Gastrocnemius medialis (tissue), 4 donors: ENCODE measurements around the gene FAM217B. TPM values are rescaled to one million over a fixed set of nuclear protein-coding genes. Genes with fewer than 3 reads are reported as not detected.

Source experiments
- ATAC-seq, 2 donors: fragments of 150-250 bp; one replicate each; pipeline ENCODE4 v1.9.1; 2016
- DNase-seq, 2 donors: peaks; one replicate each; pipeline ENCODE4 v3.0.0-alpha.2; 2019
- H3K27ac ChIP-seq, 4 donors: fragments of 200-600 bp; sonication (generic); 1 replicate in 1 of 4; 2 replicates in 3 of 4; pipeline ENCODE4 v1.5.1; 2016 to 2018; ENCODE audit warnings: mild to moderate bottlenecking in 2 of 4, moderate library complexity in 1 of 4
- H3K27me3 ChIP-seq, 3 donors: fragments of 200-600 bp; sonication (generic) in 2 of 3; 1 replicate in 1 of 3; 2 replicates in 2 of 3; pipeline versions ENCODE4 v1.5.1 to v1.6.0; 2016 to 2019; ENCODE audit warnings: mild to moderate bottlenecking in 1 of 3, moderate library complexity in 1 of 3
- H3K36me3 ChIP-seq, 2 donors: fragments of 200-600 bp; sonication (generic) in 1 of 2; one replicate each; pipeline ENCODE4 v1.5.1; 2017 to 2018
- H3K4me1 ChIP-seq, 2 donors: fragments of 200-600 bp; sonication (generic) in 1 of 2; one replicate each; pipeline ENCODE4 v1.5.1; 2016 to 2017; ENCODE audit warnings: mild to moderate bottlenecking in 2 of 2
- H3K4me3 ChIP-seq, 4 donors: fragments of 200-600 bp; sonication (generic) in 3 of 4; 1 replicate in 1 of 4; 2 replicates in 3 of 4; pipeline ENCODE4 v1.5.1; 2016 to 2019; ENCODE audit warnings: mild to moderate bottlenecking in 2 of 4
- H3K9me3 ChIP-seq, 3 donors: fragments of 200-600 bp; sonication (generic) in 2 of 3; 1 replicate in 1 of 3; 2 replicates in 2 of 3; pipeline ENCODE4 v1.5.1; 2016 to 2019
- CTCF ChIP-seq, 5 experiments: fragments of 450-650 bp in 3 of 5; fragments of 200-600 bp in 2 of 5; sonication (generic) in 2 of 5; IDR thresholded peaks in 4 of 5; conservative IDR thresholded peaks in 1 of 5; 1 replicate in 4 of 5; 2 replicates in 1 of 5; pipeline ENCODE4 v1.5.1; 2016 to 2019; ENCODE audit warnings: antibody characterized with exemption in 5 of 5, mild to moderate bottlenecking in 3 of 5, moderate library complexity in 3 of 5
- POLR2A ChIP-seq, 2 donors: fragments of 450-650 bp; IDR thresholded peaks; one replicate each; pipeline ENCODE4 v1.6.1; 2017; ENCODE audit warnings: antibody characterized with exemption in 2 of 2, mild to moderate bottlenecking in 2 of 2, moderate library complexity in 2 of 2
- in situ Hi-C, 4 donors: fragments of 200-750 bp; cut with MboI; loops; one replicate each; pipeline versions ENCODE4 v1.15.0 to v1.8.0; 2017; ENCODE audit warnings: low sequenced_read_pairs in 4 of 4
- intact Hi-C: fragments of 100-400 bp; cut with DNase I; formaldehyde crosslinking; loops from one replicate; pipeline ENCODE4 v1.15.1; 2023; ENCODE audit warnings: low total_unique reads
- total RNA-seq, 4 donors: library from RNA; depleted of rRNA; stranded (reverse); fragments of >200 nt; gene quantifications; one replicate each; pipeline versions ENCODE4 v1.1.0 to v1.2.3, GENCODE V29; 2016

FAM217B gene
- total RNA-seq, 4 donors from 2014 or later: 2.8 to 6.9 (median 6.4) TPM

GRCh38 chr20:59988141-59988540 is 48.0 kb downstream of the FAM217B start:
- in situ Hi-C loops (no loop called here), intact Hi-C loops (no loop called here)
- H3K27ac ChIP-seq: no peak overlapping the region
- H3K4me1 ChIP-seq: peaks cover 0 to 4% of the 10 kb centered on the region in 2 donors
- no peaks in the 10 kb centered on the region for H3K9me3 ChIP-seq
- ATAC-seq: no peak
- no peaks in the 10 kb centered on the region for H3K27me3 ChIP-seq
- no peaks in the 10 kb centered on the region for H3K36me3 ChIP-seq
- H3K4me3 ChIP-seq: no peak overlapping the region
- TF ChIP-seq CTCF (IDR thresholded peaks at IDR 0.05 in 4 of 5, conservative IDR thresholded peaks at IDR 0.05 in 1 of 5) (no peak), POLR2A (IDR thresholded peaks at IDR 0.05) (no peak)
- DNase-seq: no peak

- H3K4me3 ChIP-seq: no peak overlapping the region
- H3K4me1 ChIP-seq: peaks cover 0 to 8% of the 10 kb centered on the region in 2 donors
- no peak overlapping the region for H3K27ac ChIP-seq
- DNase-seq (no peak), ATAC-seq (no peak)
- H3K27me3 ChIP-seq: no peaks in the 10 kb centered on the region
- in situ Hi-C loops: no loop called here
- H3K9me3 ChIP-seq: no peaks in the 10 kb centered on the region
- intact Hi-C loops: no loop called here
- TF ChIP-seq POLR2A (IDR thresholded peaks at IDR 0.05) (no peak), CTCF (IDR thresholded peaks at IDR 0.05 in 4 of 5, conservative IDR thresholded peaks at IDR 0.05 in 1 of 5) (no peak)
- no peaks in the 10 kb centered on the region for H3K36me3 ChIP-seq
These were observed 52.4 kb downstream of the FAM217B start for GRCh38 chr20:59992526-59993084.

DNA sequence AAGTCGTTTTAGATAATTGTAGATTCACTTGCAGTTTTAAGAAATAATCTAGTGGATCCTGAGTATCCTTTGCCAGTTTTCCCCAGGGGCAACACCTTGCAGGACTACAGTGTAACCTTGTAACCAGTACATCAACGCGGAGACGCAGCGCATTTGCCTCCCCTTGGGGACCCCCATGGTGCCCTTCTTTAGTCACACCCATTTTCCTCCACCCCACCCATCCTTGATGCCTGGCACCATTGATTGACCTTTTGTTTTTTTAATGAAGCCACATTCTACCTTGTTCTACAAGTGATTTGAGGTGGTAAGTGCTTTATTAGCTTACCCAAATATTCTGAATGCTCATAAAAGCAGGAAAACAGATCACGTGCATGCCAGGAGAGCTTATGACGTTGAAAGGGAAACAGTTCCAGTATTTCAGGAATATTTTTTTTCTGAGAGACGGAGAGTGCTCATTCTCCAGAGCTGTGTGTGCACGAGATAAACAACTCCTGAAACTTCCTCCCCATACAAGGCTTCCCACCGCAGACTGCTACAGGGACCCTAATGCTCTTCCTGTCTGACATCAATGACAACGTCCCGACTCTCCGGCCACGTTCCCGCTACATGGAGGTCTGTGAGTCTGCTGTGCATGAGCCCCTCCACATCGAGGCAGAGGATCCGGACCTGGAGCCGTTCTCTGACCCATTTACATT is 53.7 kb downstream of the FAM217B start:
- Histone ChIP-seq H3K9me3 (no peaks in the 10 kb centered on the region), H3K4me3 (no peak overlapping the region), H3K36me3 (no peaks in the 10 kb centered on the region), H3K27me3 (no peaks in the 10 kb centered on the region), H3K4me1 (peaks cover 0 to 3% of the 10 kb centered on the region in 2 donors), H3K27ac (no peak overlapping the region)
- no peak for ATAC-seq
- TF ChIP-seq CTCF (IDR thresholded peaks at IDR 0.05 in 4 of 5, conservative IDR thresholded peaks at IDR 0.05 in 1 of 5) (no peak), POLR2A (IDR thresholded peaks at IDR 0.05) (no peak)
- intact Hi-C loops (no loop called here), in situ Hi-C loops (no loop called here)
- DNase-seq: no peak

- ATAC-seq (no peak), DNase-seq (no peak)
- intact Hi-C loops (no loop called here), in situ Hi-C loops (no loop called here)
- peaks cover 0 to 3% of the 10 kb centered on the region in 2 donors for H3K4me1 ChIP-seq
- H3K4me3 ChIP-seq: no peak overlapping the region
- no peak overlapping the region for H3K27ac ChIP-seq
- H3K9me3 ChIP-seq: no peaks in the 10 kb centered on the region
- H3K36me3 ChIP-seq: no peaks in the 10 kb centered on the region
- H3K27me3 ChIP-seq: no peaks in the 10 kb centered on the region
- TF ChIP-seq CTCF (IDR thresholded peaks at IDR 0.05 in 4 of 5, conservative IDR thresholded peaks at IDR 0.05 in 1 of 5) (no peak), POLR2A (IDR thresholded peaks at IDR 0.05) (no peak)
These were observed 54.5 kb downstream of the FAM217B start for GRCh38 chr20:59994697-59995122.
